GM19351 (cell line): ENCODE data around the gene UGT1A1.

Source experiments
- ATAC-seq: cut with Tn5 transposase; IDR thresholded peaks from one replicate; pipeline ENCODE4 v1.9.1; 2021; ENCODE audit warnings: mild to moderate bottlenecking, moderate library complexity; ENCODE audit not compliant: unreplicated experiment

UGT1A1 gene

DNA sequence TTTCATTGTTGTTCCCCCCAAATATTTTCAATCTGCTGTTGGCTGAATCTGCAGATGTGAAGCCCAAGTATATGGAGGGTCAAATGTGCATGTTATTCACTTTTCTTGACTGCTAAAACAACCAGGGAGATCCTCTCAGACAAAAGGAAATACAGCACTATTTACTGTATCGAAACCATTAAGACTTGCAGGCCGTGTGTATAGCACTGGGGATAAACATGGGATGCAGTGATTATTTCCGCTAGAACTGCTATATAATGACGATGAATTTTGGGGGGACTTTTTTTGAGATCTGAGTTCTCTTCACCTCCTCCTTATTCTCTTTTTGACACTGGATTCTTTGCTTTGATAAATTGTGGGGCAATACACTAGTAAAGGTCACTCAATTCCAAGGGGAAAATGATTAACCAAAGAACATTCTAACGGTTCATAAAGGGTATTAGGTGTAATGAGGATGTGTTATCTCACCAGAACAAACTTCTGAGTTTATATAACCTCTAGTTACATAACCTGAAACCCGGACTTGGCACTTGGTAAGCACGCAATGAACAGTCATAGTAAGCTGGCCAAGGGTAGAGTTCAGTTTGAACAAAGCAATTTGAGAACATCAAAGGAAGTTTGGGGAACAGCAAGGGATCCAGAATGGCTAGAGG is 3.5 kb upstream of the UGT1A1 start:
- no peak for ATAC-seq

DNA sequence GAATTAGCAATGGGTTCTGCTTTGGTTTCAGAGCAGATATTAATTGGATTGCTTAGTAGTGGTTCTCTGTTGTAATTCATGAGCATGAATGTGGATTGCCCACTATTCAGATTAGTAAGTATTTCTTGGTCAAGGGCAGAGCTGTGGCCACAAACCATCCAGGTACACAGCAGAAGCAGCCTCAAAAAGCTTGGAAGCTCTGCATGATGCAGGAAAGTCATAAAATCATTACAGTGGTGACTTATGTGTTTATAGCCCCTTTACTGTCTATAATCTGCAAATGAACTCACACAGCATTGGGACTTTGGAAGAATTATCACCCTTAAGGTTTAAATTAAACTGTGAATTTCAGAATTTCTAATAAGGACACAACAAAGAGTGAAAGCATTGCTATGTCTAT is 1.9 kb upstream of the UGT1A1 start:
- ATAC-seq, result no peak

DNA sequence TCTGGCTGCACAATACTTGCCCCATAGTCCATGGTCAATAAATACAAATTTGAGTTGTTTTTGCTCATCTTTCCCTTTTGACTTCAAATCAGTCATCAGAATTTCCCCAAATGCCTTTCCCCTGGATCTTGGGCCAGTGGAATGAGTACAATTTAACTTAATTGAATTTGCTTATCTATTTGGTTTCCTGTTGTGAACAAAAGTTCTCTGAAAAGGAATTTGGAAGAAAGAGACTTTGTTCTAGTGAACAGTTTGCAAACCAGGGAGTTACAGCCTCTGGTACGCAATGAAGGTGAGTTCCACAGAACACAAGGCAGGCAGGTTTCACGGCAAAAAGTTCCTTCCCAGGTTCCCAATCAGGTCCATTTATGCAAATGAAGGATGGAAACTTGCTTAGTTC is 1.2 kb upstream of the UGT1A1 start:
- ATAC-seq, result no peak

GRCh38 chr2:233761040-233761769 is 1.1 kb downstream of the UGT1A1 start:
- ATAC-seq, result no peak

GRCh38 chr2:233764264-233764663 is 4.2 kb downstream of the UGT1A1 start:
- ATAC-seq, result no peak

DNA sequence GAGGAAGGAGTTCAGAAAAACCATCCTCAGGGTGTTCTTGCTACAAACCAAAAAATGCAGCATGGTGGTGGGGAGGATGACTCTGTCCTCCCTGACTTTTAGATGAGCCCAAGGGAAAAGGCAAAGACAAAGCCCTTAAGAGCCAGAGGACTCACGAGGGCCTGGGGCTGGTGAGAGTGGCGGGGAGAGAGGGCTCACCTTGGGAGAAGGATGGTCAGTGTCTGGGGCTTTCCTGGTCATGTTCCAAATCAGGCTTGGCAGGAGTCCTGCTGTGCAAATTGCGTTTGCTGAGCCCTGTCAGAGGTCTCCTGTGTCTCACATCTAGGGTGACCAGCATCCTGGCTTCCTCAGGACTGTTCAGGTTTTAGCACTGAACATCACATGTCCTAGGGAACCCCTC is 4.7 kb downstream of the UGT1A1 start:
- ATAC-seq, result no peak

DNA sequence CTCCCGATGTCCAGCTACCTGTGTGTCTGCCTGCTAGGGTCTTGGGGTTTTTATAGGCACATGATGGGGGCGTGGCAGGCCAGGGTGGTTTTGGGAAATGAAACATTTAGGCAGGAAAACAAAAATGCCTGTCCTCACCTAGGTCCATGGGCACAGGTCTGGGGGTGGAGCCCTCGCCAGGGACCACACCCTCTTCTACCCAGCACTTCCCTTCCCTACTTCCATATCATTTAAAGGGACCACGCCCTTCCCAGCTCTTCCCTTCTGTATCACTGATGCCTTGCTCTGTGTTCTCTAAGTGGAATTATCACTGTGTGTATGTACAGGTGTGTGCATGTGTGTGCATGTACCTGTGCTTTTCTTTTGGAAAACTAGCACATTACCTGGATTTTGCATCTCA is 6.3 kb downstream of the UGT1A1 start:
- ATAC-seq, result no peak

- ATAC-seq, result no peak
These were observed 8.0 kb downstream of the UGT1A1 start for GRCh38 chr2:233768076-233768475.

GRCh38 chr2:233769260-233769659 is 9.2 kb downstream of the UGT1A1 start:
- ATAC-seq, result no peak

DNA sequence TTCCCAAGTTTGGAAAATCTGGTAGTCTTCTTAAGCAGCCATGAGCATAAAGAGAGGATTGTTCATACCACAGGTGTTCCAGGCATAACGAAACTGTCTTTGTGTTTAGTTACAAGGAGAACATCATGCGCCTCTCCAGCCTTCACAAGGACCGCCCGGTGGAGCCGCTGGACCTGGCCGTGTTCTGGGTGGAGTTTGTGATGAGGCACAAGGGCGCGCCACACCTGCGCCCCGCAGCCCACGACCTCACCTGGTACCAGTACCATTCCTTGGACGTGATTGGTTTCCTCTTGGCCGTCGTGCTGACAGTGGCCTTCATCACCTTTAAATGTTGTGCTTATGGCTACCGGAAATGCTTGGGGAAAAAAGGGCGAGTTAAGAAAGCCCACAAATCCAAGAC is 12.1 kb downstream of the UGT1A1 start:
- ATAC-seq, result no peak

GRCh38 chr2:233772583-233772982 is 12.5 kb downstream of the UGT1A1 start:
- ATAC-seq, result no peak

DNA sequence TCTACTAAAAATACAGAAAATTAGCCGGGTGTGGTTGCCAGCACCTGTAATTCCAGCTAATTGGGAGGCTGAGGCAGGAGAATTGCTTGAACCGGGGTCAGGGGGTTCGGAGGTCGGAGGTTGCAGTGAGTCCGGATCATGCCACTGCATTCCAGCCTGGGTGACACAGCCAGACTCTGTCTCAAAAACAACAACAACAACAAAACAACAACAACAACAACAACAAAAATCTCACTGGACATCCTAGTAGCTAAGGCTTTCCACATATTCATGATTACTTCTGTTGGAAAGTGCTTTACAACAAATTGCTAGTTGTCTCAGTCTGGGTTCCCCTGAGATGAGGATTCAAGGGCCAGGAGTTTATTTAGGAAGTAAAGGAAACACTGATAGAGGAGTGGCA is 13.8 kb downstream of the UGT1A1 start:
- ATAC-seq, result no peak

GRCh38 chr2:233775414-233775813 is 15.3 kb downstream of the UGT1A1 start:
- ATAC-seq, result no peak

DNA sequence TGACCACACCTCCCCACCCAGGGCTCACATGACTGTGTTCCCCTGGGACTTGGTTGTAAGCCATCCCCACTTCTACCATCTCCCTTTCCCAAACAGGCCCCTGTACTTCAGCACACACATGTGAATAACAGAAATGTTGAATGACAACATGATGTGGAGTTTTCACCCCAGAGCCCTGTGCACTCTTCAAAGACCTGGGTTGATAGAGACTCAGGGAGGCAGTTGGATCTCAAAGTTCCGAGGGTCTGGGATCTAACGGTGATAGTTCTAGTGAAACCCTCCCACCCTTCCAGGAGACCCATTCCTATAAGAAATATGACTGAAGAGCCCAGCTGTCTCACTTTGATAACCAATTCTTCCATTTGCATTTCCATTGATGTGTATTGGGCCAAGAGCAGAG is 18.0 kb downstream of the UGT1A1 start, which contains the start of gene MROH2A:
MROH2A (plus strand) TSS at position 301 of the 400 bp plus-strand sequence. CDS start 1,029 bp downstream, outside the sequence.
- ATAC-seq, result no peak

DNA sequence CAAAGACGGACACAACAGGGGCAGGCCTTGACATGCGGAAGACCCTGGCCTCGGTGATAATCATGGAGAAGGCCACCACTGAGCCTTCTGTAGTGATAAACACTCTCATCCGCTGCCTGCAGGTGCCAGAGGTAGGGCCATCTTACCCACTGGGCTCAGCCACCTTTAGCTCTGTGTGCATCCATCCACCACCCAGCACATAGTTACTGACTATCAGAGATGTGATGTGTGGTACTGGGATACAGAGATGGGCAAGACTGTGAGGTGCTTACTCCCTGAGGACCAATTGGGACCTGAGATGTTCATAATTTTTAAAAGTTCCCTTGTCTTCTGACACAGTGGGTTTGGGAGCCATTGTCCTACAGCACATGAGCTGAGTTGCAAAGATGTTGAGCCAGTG is 19.7 kb downstream of the UGT1A1 start:
- ATAC-seq, result no peak

- ATAC-seq, result no peak
These were observed 20.7 kb downstream of the UGT1A1 start for GRCh38 chr2:233780771-233781170.

DNA sequence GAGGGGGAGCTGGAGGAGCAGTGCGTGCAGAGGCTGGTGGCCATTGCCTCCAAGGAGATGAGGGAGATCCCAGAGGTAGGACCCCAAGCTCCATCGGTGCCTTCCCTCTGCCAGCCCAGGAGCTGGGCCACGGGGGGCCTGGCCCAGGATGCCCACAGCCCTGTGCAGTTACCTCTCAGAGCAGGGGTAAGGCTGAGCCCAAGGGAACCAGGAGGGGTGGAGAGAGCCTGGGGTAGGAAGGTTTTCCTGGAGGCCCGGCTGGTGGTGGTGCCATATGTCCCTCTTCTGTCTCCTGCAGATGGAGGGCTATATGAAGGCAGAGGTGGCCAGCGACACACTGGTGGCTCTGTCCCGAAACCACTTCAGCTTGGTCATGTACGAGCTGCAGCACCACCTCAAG is 29.5 kb downstream of the UGT1A1 start:
- ATAC-seq, result no peak

DNA sequence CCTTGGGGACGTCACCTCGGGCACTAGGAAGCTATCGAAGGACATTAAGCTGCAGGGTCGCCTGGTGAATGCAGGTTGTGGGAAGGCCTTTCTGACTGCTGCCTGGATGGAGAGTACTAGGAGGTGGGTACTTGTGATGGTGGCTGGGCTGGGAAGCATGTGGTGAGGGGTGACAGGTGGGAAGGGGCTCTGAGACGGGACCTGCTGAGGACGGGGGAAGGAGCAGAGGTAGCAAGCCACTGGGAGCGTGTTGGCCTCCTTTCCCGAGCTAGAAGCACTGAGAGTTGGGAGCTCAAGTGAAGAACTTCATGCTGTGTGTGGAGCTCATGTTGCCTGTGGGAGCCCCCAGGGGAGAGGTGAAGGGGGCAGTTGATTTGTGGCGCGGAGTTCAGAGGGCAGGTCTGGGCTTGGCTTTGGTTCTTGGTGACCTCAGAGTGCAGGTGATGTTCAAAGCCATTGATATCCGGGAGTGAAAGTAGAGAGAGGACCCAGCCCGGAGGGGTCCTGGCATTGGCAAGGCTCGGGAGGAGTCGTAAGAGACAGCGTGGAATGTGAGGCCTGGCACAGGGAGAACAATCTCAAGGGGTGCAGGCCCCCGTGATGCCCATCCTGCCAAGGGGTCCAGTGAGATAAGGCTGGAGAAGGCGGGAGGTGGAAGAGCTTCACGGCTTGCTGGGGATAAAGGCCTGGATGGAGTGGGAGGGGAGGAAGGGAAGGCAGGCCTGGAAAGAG is 31.2 kb downstream of the UGT1A1 start:
- ATAC-seq, result no peak

DNA sequence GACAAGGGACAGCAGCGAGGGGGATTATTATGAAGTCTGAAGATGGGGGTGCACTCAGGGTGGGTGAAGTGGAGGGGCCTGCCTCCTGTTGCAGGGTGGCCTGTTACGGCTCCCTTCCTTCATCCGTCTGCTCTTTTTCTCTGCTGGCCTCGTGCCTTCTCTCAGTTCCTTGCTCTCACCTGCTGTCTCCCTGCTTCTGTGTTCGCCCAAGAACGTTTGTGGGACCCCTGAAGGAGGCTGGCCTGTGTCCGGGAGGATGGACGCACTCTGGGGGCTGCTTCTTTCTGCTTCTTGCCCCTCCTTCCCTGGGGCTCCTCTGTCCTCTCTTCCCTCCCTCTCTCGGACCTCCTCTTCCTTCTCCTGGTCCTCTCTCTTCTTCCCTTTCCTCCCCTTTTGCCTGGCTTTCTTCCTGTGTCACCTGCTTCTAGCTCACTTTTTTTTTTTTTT is 31.8 kb downstream of the UGT1A1 start:
- no peak for ATAC-seq

DNA sequence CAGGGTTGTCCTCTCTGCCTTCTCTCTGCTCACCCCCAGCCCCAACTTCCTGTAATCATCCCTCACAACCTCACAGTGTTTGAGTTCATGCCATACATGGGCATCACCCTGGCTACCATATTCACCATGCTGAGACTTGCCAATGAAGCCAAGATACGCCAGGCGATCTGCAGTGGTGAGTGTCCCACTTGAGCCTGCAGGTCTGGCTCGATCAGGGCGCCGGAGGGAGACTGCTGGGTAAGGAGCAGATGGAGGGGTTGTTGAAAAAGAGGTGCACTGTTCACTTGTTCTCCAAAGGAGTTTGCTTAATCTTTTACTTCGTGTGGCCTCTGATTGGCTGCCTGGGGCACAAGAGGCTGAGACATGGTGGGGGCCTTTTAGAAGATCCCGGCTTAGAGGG is 32.6 kb downstream of the UGT1A1 start:
- ATAC-seq, result no peak

DNA sequence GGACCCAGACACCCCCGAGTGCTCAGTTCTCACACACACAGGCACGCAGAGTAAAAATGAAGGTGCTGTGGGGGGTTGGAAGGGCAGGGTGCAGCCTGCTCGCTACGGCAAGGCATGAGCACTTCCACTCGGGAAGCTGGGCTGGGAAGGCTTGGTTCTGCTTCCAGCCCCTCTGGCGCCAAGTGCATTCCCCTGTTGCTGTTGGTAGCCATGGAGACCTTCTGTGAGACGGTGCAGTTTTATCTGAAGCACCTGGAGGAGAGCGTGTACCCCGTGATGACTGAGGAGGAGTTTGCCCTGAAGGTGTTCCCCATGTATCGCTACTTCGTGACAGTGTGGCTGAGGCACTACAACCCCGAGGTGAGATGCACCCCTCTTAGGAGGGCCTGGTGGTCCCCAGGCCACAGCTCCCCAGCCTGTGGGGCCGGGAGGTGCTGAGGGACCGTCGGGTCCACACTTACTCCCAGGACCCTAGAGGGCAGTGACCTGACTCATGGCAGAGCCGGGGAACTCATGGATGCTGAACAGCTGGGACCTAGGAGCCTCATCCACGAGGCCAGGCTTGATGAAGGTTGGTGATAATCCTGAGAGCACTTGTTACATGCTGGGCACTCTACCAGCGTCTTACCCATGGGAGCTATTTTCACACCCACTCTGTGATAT is 33.5 kb downstream of the UGT1A1 start:
- no peak for ATAC-seq
